ENCODE data around the gene SUGT1.
A peak's percentile ranks its signal among the peaks of the same experiment; 100 is the strongest.

SUGT1 gene

DNA sequence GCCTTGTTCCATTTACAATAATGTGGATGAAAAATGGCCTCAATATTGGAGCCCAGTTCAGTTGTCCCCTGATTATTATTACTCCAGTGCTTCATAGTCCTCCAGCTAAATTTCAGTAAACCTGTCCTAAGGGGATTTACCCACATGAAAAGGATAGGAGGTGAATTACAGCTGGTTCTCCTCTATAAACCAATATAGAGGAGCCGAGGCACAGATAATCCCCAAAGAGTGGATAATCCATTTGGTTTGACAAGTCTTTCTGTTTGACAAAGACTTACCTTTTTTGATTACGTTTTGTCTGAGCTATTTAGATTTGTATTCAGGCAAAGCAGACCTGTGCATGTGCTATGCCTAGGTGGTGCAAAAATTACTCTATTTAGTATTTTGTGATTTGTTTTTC is 84.3 kb downstream of the SUGT1 start:
- no peak for DNase-seq

DNA sequence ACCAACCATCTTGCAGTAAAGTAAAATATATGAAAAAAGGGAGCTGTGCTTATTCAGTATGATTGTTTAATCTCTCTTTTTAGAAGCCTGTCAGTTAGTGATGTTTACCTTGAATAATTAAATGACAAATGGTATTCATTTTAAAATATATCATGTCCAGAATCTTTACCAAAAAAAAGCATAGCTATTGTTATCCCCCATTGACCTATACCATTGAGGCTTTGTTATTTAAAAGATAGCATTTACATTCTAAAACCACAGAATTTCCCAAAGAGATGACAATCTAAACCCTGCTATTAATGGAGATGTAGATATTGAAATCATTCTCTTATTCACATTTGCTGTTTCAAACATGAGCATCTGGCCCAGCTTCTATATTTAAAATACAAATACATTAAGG is 84.8 kb downstream of the SUGT1 start:
- DNase-seq = no peak

DNA sequence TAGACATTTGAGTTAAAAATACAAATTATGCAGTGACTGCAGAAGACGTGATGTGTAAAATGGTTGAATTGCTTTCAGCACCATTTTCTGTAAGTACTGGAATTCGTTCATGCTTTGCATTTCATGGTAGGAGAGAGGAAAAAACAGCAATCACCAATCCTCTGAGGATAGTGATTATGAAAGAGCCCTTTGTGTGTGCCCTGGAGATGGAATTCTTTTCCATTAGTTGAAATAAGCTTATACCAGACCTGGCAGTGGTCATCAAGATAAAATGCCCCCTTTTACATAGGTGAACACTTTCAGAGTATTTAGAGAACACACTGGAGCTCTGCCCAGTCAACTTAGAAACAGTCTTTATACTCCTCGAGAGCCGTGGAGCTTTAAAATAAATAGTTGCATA is 85.3 kb downstream of the SUGT1 start:
- DNase-seq = peak in 1 of 58 donors; percentile 27

DNA sequence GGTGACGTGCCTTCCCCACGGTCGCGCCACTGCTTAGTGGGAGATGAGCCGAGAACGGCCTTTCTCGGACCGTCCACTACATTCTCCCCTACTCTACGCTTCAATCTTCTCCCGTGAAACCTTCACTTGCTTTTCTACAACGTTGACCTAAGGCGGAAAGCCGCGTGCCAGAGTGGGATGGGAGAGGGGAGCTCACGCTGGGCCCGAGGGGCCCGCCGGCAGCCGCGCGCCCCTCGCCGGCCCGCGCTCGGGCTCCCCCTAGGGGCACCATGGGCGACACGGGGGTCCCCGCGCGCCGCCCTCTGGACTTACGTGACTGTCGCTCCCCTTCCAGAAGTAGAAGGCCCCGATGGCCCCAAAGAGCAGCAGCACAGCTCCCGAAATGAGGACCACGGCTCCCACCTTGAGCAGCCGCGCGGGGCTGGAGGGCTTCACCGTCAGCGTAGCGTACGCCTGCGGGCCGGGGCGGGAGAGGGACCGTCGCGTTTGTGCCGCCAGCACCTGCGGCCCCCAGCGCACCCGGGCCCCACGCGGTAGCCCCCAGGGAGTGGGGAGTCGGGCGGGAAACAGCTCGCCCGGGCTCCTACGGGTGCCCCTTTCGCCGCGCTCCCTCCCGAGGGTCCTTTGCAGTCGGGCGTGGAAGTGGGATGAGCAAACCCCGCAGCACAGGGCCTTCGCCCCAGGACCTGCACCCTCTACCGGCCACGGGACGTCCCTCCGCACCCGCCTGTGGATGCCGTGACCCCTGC is 86.3 kb downstream of the SUGT1 start:
- DNase-seq = peak in 30 of 58 donors; percentile 6 to 52 (median 24)

DNA sequence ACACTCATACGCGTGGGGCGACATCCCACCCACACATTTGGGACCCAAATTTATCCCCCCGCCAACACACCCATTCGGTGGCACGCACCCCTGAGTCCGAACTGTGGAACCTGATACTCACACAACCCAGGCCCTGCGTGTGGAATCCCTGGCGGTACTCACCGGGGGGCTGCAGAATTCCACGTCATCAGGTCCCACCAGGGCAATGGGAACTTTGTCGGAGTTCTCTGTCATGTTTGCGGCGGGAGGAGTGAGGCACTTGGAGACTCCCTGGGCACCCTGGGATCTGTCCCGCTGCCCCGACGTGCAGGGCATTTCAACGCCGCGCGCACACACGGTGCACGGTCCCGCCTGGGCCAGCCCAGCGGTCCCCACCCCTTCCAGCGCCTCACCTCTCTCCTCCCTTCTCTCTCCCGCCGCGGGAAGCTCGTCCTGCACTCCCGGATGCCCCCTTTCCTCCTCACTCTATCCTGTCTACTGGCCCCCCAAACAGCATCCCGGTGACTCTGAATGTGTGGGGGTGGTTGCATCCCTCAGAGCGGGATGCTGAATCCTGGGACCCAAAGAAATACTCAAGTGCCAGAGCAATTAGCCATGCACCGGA is 86.9 kb downstream of the SUGT1 start, which contains the start of gene CNMD:
TSS of gene CNMD (minus strand) at position 353 of the 604 bp plus-strand sequence. CDS start at position 234, 119 bp downstream.
- DNase-seq = peak in 2 of 58 donors; percentile 6 to 7

DNA sequence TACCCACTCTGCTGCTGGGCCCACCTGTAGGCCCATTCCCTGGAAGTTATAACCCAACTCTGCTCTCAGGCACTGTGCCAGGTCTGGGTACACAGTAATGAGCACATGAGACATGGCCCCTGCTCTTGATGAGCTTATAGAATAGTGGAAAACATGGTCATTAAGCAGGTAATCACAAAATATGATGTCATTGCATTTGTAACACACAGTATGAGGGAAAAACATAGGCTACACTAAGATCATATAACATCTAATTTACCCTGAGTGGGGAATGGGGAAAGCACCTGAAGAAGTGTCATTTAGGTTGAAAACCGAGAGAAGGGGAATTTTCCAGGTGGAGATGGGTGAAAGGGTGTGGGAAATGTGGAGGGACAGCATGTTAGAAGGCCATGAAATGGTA is 90.9 kb downstream of the SUGT1 start:
- no peak for DNase-seq

DNA sequence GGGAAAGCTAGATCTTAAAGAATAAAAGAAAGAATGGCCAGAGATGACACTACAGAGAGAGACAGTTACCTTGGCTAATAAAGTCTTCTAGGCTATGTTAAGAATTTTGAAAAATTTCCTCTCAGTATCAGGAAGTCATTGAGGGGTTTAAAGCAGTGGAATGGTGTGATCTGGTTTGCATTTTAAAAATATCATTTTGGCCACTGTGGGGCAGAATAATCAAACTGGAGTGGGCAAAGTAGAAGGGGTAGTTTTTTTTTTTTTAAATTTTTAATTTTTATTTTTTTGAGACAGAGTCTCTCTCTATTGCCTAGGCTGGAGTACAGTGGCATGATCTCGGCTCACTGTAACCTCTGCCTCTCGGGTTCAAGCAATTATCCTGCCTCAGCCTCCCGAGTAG is 91.4 kb downstream of the SUGT1 start:
- no peak for DNase-seq

DNA sequence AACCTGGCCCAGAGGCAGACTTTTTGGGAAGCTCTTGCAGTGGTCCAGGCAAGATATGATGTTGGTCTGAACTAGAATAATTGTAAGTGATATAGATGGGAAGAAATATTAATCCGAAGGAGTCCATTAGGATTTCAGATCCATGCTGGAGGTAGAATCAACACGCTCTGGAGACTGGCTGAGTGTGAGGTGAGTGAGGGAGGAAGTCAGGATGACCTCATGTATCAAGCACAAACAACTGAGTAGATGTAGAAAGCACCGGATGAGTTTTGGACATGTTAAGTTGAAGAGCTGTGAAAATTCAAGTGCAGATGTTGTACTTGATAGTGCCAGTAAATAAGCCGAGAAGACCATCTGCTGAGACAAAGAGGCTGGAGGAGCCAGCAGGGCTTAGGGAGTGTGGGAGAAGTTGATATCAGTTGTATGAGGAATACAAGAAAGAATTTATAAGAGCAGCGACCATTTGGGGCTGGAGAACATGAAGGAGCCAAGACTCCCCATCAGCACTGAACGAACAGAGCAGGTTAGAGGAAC is 92.3 kb downstream of the SUGT1 start:
- DNase-seq = no peak

DNA sequence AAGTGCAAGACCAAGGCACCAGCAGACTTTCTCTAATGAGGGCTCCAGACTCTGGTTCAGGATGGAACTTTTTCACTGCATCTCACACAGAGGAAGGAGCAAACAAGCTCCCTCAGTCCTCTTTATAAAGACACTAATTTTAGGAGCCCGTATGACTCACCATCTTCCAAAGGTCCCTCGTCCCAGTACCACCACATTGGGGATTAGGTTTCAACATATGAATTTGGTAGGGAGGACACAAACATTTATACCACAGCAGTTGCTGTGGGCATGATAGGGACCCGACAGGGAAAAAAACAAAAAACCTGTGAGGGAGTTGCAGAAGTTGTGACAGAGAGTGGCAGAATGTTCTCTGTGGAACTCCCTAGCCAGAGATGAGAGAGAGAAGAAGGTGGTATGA is 93.5 kb downstream of the SUGT1 start:
- DNase-seq = no peak

DNA sequence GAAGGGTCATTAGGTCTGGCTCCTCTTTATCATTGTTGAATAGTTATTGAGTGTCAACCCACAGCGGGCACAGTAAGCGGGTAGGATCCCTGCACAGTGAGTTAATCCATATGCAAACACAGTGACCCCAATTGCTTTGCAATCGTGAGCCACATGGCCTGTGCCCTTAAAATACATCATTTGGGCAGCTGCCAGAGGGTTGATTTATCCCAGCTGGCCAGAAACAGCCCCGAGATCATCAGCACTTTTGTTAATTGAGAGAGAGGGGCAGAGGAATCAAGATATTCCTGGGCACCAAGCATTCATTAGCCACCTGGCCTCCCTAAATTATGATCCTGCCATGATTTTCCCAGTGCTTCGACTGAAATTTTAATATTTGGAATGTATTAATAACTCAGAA is 96.8 kb downstream of the SUGT1 start:
- peak in 2 of 58 donors; percentile 3 for DNase-seq

All from anterior cingulate cortex (tissue), 58 donors.